Measurements from ENCODE around the gene DNMT3B.

DNA sequence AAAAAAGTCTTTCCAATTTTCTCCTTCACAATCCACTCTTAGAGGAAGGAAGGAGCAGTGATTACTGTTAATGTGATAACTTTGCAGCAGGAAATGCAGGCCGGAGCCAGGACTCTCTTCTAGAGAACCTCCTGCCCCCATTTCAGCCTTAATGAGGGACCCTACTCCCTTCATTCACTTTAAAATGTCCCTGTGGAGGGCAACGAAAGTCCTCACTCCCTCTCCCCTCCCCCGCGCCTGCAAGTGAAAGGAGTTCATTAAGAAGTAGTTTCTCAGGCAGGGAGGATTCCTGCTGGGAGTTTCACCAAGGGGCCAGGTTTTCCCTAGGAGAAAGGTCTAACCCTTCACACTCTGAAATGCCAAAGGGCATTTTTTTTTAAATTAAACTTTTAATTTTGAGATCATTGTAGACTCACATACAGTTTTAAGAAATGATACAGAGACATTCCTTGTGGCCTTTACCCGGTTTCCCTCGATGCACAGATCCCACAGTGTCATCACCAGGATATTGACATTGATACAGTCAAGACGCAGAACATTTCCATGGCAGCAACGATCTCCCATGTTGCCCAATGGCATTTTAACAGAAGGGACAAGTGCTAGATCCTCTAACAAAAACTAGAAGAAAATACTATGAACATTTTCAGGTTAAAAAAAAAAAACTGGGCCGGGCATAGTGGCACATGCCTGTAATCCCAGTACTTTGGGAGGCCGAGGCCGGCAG lies 12.1 kb upstream of the DNMT3B start:
- TF ChIP-seq, protein P1, sequence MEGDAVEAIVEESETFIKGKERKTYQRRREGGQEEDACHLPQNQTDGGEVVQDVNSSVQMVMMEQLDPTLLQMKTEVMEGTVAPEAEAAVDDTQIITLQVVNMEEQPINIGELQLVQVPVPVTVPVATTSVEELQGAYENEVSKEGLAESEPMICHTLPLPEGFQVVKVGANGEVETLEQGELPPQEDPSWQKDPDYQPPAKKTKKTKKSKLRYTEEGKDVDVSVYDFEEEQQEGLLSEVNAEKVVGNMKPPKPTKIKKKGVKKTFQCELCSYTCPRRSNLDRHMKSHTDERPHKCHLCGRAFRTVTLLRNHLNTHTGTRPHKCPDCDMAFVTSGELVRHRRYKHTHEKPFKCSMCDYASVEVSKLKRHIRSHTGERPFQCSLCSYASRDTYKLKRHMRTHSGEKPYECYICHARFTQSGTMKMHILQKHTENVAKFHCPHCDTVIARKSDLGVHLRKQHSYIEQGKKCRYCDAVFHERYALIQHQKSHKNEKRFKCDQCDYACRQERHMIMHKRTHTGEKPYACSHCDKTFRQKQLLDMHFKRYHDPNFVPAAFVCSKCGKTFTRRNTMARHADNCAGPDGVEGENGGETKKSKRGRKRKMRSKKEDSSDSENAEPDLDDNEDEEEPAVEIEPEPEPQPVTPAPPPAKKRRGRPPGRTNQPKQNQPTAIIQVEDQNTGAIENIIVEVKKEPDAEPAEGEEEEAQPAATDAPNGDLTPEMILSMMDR (IDR thresholded peaks at IDR 0.05): no peak
- no peak for TF ChIP-seq POLR2A (IDR thresholded peaks at IDR 0.05)
